Measurements from ENCODE around the gene SCTR. TPM values are rescaled to one million over a fixed set of nuclear protein-coding genes. Genes with fewer than 3 reads are reported as not detected.

SCTR gene
- polyA plus RNA-seq, 3 donors: not detected

DNA sequence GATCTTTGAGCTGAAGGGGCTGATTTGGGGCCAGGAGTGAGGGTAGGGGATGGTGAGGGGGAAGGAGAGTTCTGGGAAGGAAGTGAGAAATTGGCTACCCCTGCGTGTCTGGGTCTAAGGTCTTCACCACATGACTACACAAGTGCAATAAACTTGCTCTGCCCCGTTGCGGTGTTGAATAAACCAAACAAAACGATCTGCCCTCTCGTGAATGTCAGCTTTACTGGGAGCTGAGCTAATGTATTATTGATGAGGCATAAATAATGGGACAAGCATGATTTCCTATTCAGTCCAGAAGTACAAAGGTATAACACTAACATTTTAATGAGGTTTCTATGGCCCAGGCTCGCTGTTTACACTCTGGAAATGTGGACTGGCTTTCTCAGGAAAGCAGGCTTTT, 11.9 kb upstream of the SCTR start:
- H3K4me3 Mint-ChIP-seq: no peak overlapping the region
- peaks cover 5 to 6% (median 5%) of the 10 kb centered on the region in 3 donors for H3K27me3 Mint-ChIP-seq (ENCODE audit: low read depth in 3 of 3)
- Histone ChIP-seq H3K4me3 (replicated peaks in 1 of 3; ENCODE audit: low read depth in 2 of 3, low read length in 3 of 3) (no peak overlapping the region), H4K20me1 (ENCODE audit: insufficient read depth, low read length) (no peaks in the 10 kb centered on the region), H3K4me2 (replicated peaks; ENCODE audit: extremely low read depth, low read length, poor library complexity, severe bottlenecking) (no peak overlapping the region), H3K79me2 (ENCODE audit: insufficient read depth, low read length) (no peaks in the 10 kb centered on the region), H3K27me3 (ENCODE audit: control insufficient read depth in 2 of 2, insufficient read depth in 2 of 2, low read length in 2 of 2) (no peaks in the 10 kb centered on the region), H3K9ac (ENCODE audit: insufficient read depth, low read length, poor library complexity, severe bottlenecking) (no peak overlapping the region), H2AFZ (ENCODE audit: insufficient read depth, low read depth, low read length, poor library complexity, severe bottlenecking) (no peak overlapping the region), H3K36me3 (replicated peaks in 1 of 2; ENCODE audit: control insufficient read depth in 1 of 2, insufficient read depth in 2 of 2, low read length in 2 of 2) (no peaks in the 10 kb centered on the region), H3K27ac (ENCODE audit: low read depth in 1 of 2, low read length in 2 of 2) (no peak overlapping the region), H3K9me3 (replicated peaks in 1 of 2; ENCODE audit: control insufficient read depth in 1 of 2, insufficient read depth in 1 of 2, low read length in 2 of 2) (peaks cover 8 to 17% of the 10 kb centered on the region in 2 donors), H3K4me1 (ENCODE audit: control insufficient read depth in 1 of 2, insufficient read depth in 2 of 2, low read length in 2 of 2) (no peaks in the 10 kb centered on the region)
- intact Hi-C loops (cut with micrococcal nuclease): no loop called here
- 90% methylated on average over 2 of the region's 6 CpGs for whole genome bisulfite sequencing (ENCODE audit: insufficient coverage)
- no peaks in the 10 kb centered on the region for H3K36me3 Mint-ChIP-seq
- no peaks in the 10 kb centered on the region for H3K4me1 Mint-ChIP-seq
- DNase-seq: no peak
- TF ChIP-seq, protein P1, sequence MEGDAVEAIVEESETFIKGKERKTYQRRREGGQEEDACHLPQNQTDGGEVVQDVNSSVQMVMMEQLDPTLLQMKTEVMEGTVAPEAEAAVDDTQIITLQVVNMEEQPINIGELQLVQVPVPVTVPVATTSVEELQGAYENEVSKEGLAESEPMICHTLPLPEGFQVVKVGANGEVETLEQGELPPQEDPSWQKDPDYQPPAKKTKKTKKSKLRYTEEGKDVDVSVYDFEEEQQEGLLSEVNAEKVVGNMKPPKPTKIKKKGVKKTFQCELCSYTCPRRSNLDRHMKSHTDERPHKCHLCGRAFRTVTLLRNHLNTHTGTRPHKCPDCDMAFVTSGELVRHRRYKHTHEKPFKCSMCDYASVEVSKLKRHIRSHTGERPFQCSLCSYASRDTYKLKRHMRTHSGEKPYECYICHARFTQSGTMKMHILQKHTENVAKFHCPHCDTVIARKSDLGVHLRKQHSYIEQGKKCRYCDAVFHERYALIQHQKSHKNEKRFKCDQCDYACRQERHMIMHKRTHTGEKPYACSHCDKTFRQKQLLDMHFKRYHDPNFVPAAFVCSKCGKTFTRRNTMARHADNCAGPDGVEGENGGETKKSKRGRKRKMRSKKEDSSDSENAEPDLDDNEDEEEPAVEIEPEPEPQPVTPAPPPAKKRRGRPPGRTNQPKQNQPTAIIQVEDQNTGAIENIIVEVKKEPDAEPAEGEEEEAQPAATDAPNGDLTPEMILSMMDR (IDR thresholded peaks at IDR 0.05): no peak
- H3K9me3 Mint-ChIP-seq: peaks cover 7 to 35% (median 15%) of the 10 kb centered on the region in 7 donors
- no peak overlapping the region for H3K27ac Mint-ChIP-seq

DNA sequence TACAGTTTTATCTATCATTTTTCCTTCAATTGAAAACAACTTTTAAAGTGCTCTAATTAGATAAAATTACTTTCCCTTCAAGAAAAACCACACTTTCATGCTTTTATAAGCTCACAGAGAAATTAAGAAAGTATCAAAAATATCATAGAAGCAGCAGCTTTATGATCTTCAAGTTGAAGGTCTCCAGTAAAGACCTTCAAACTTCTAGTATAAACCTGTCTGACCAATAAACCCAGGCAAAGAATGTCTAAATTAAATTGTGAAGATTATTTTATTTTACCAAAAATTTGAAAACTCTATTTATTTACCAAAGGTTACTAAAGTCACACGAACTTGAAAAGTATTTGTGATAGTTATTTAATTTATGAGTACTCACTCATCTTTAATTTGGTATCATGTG, 9.3 kb upstream of the SCTR start:
- H2AFZ ChIP-seq (ENCODE audit: insufficient read depth, low read depth, low read length, poor library complexity, severe bottlenecking): no peak overlapping the region

More for the DNA sequence above, 9.3 kb upstream of the SCTR start:
- TF ChIP-seq, protein P1 (IDR thresholded peaks at IDR 0.05): no peak
- Histone ChIP-seq H3K9me3 (replicated peaks in 1 of 2; ENCODE audit: control insufficient read depth in 1 of 2, insufficient read depth in 1 of 2, low read length in 2 of 2) (peaks cover 8 to 17% of the 10 kb centered on the region in 2 donors), H3K9ac (ENCODE audit: insufficient read depth, low read length, poor library complexity, severe bottlenecking) (no peak overlapping the region), H3K4me1 (ENCODE audit: control insufficient read depth in 1 of 2, insufficient read depth in 2 of 2, low read length in 2 of 2) (no peaks in the 10 kb centered on the region), H3K4me3 (replicated peaks in 1 of 3; ENCODE audit: low read depth in 2 of 3, low read length in 3 of 3) (no peak overlapping the region), H3K79me2 (ENCODE audit: insufficient read depth, low read length) (no peaks in the 10 kb centered on the region), H3K36me3 (replicated peaks in 1 of 2; ENCODE audit: control insufficient read depth in 1 of 2, insufficient read depth in 2 of 2, low read length in 2 of 2) (no peaks in the 10 kb centered on the region), H3K27ac (ENCODE audit: low read depth in 1 of 2, low read length in 2 of 2) (no peak overlapping the region), H4K20me1 (ENCODE audit: insufficient read depth, low read length) (no peaks in the 10 kb centered on the region), H3K4me2 (replicated peaks; ENCODE audit: extremely low read depth, low read length, poor library complexity, severe bottlenecking) (no peak overlapping the region), H3K27me3 (ENCODE audit: control insufficient read depth in 2 of 2, insufficient read depth in 2 of 2, low read length in 2 of 2) (no peaks in the 10 kb centered on the region)
- H3K9me3 Mint-ChIP-seq: peaks cover 7 to 35% (median 17%) of the 10 kb centered on the region in 7 donors
- DNase-seq: no peak
- H3K4me1 Mint-ChIP-seq: no peaks in the 10 kb centered on the region
- WGBS (ENCODE audit: insufficient coverage): no CpG with 5 or more reads among the region's 1 CpG
- H3K4me3 Mint-ChIP-seq: no peak overlapping the region
- no peak overlapping the region for H3K27ac Mint-ChIP-seq
- intact Hi-C loops (cut with micrococcal nuclease): no loop called here
- peaks cover 1 to 6% (median 4%) of the 10 kb centered on the region in 3 donors for H3K27me3 Mint-ChIP-seq (ENCODE audit: low read depth in 3 of 3)
- no peaks in the 10 kb centered on the region for H3K36me3 Mint-ChIP-seq

All from CD14-positive monocyte (primary cell).